ENCODE data around the gene RHOV. TPM values are rescaled to one million over a fixed set of nuclear protein-coding genes. Genes with fewer than 3 reads are reported as not detected.

Gene RHOV
- total RNA-seq, 1 donor: not detected

- no peak for DNase-seq (ENCODE audit: low read depth)
- no peak overlapping the region for H3K4me3 ChIP-seq (ENCODE audit: low read depth, low read length)
- no peak for TF ChIP-seq CTCF (IDR thresholded peaks at IDR 0.05; ENCODE audit: insufficient read depth, low read length)
Observed at GRCh38 chr15:40836020-40836419, 38.0 kb downstream of the RHOV start.

- H3K4me3 ChIP-seq (ENCODE audit: low read depth, low read length): no peak overlapping the region
- no peak for DNase-seq (ENCODE audit: low read depth)
- no peak for TF ChIP-seq CTCF (IDR thresholded peaks at IDR 0.05; ENCODE audit: insufficient read depth, low read length)
Observed at GRCh38 chr15:40832903-40833302, 41.1 kb downstream of the RHOV start.

GRCh38 chr15:40831861-40832260, 42.2 kb downstream of the RHOV start:
- no peak for DNase-seq (ENCODE audit: low read depth)
- H3K4me3 ChIP-seq (ENCODE audit: low read depth, low read length): no peak overlapping the region
- TF ChIP-seq CTCF (IDR thresholded peaks at IDR 0.05; ENCODE audit: insufficient read depth, low read length): no peak

- DNase-seq (ENCODE audit: low read depth): no peak
- TF ChIP-seq CTCF (IDR thresholded peaks at IDR 0.05; ENCODE audit: insufficient read depth, low read length): no peak
- no peak overlapping the region for H3K4me3 ChIP-seq (ENCODE audit: low read depth, low read length)
Observed at GRCh38 chr15:40830884-40831283, 43.1 kb downstream of the RHOV start.

GRCh38 chr15:40829115-40829514, 44.9 kb downstream of the RHOV start:
- TF ChIP-seq CTCF (IDR thresholded peaks at IDR 0.05; ENCODE audit: insufficient read depth, low read length): no peak
- H3K4me3 ChIP-seq (ENCODE audit: low read depth, low read length): no peak overlapping the region

GRCh38 chr15:40828447-40829036, 45.5 kb downstream of the RHOV start, which contains the start of gene PPP1R14D:
Gene PPP1R14D (minus strand): TSS chr15:40828708. CDS start chr15:40828641, 67 bp downstream.
- TF ChIP-seq CTCF (IDR thresholded peaks at IDR 0.05; ENCODE audit: insufficient read depth, low read length): no peak
- no peak for DNase-seq (ENCODE audit: low read depth)
- no peak within 1 kb of the TSS for H3K4me3 ChIP-seq (ENCODE audit: low read depth, low read length)

More at GRCh38 chr15:40829115-40829514, 44.9 kb downstream of the RHOV start:
- no peak for DNase-seq (ENCODE audit: low read depth)

Data from fibroblast of the aortic adventitia (primary cell).